ENCODE data around the gene LBX2. TPM values are rescaled to one million over a fixed set of nuclear protein-coding genes. Genes with fewer than 3 reads are reported as not detected.

The LBX2 gene
- total RNA-seq, 4 donors from 2014 or later = 0.79 to 5.6 (median 1.3) TPM

GRCh38 chr2:74531666-74532065 lies 32.3 kb upstream of the LBX2 start:
- ATAC-seq (ENCODE audit: low FRiP score) (no peak), DNase-seq (ENCODE audit: low spot score) (peak; percentile 20)
- no peak for TF ChIP-seq CTCF (IDR thresholded peaks at IDR 0.05)

GRCh38 chr2:74530239-74531187 lies 31.1 kb upstream of the LBX2 start:
- DNase-seq (ENCODE audit: low spot score) (peak; percentile 30), ATAC-seq (ENCODE audit: low FRiP score) (peak; percentile 25)
- no peak for TF ChIP-seq CTCF (IDR thresholded peaks at IDR 0.05)

GRCh38 chr2:74529357-74530238 lies 30.2 kb upstream of the LBX2 start, which contains the start of the genes AUP1 and HTRA2:
AUP1 (minus strand) TSS chr2:74529706; CDS start chr2:74529629, 77 bp downstream.
HTRA2 (plus strand) TSS chr2:74529933; CDS start chr2:74530007, 74 bp downstream.
- DNase-seq (ENCODE audit: low spot score) (peak; percentile 73), ATAC-seq (ENCODE audit: low FRiP score) (peak; percentile 98)
- TF ChIP-seq CTCF (IDR thresholded peaks at IDR 0.05) = no peak

GRCh38 chr2:74528600-74529356 lies 29.4 kb upstream of the LBX2 start:
- no peak for TF ChIP-seq CTCF (IDR thresholded peaks at IDR 0.05)
- DNase-seq (ENCODE audit: low spot score) = no peak
- ATAC-seq (ENCODE audit: low FRiP score) = peak; percentile 31

GRCh38 chr2:74527741-74528140 lies 28.3 kb upstream of the LBX2 start:
- TF ChIP-seq CTCF (IDR thresholded peaks at IDR 0.05) = no peak
- ATAC-seq (ENCODE audit: low FRiP score) (no peak), DNase-seq (ENCODE audit: low spot score) (no peak)

GRCh38 chr2:74526649-74527230 lies 27.3 kb upstream of the LBX2 start:
- no peak for TF ChIP-seq CTCF (IDR thresholded peaks at IDR 0.05)
- DNase-seq (ENCODE audit: low spot score) = no peak
- no peak for ATAC-seq (ENCODE audit: low FRiP score)

Measured in omental fat pad (tissue), 4 donors.